ENCODE results near the gene HPSE. TPM values are rescaled to one million over a fixed set of nuclear protein-coding genes. Genes with fewer than 3 reads are reported as not detected.
"Not testable (repeated sequence)": the region's sequence is repeated elsewhere in the genome, so short reads cannot be mapped to it uniquely, and the experiment has no call there.

Gene HPSE
- polyA plus RNA-seq, 3 donors: 0.29 to 2.4 (median 1.8) TPM

GRCh38 chr4:83293305-83294046, 41.2 kb downstream of the HPSE start:
- 82 to 87% (median 86%) methylated on average over 8 of the region's 8 CpGs for WGBS, 3 donors
- no peak overlapping the region for H3K27ac ChIP-seq (ENCODE audit: low read depth, low read length)

GRCh38 chr4:83290059-83290774, 44.4 kb downstream of the HPSE start:
- 76 to 88% (median 85%) methylated on average over 3 of the region's 3 CpGs for WGBS, 3 donors

DNA sequence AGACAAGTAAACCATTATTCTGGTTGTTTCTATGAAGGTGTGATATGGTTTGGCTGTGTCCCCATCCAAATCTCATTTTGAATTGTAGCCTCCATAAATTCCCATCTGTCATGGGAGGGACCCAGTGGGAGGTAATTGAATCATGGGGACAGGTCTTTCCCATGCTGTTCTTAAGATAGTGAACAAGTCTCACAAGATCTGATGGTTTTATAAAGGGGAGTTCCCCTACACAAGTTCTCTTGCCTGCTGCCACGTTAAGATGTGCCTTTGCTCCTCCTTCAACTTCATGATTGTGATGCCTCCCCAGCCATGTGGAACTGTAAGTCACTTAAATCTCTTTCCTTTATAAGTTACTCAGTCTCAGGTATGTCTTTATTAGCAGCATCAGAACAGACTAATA, 46.3 kb downstream of the HPSE start:
- not testable (repeated sequence) for H3K27ac ChIP-seq (ENCODE audit: low read depth, low read length)
- WGBS, 3 donors: 26 to 48% (median 41%) methylated on average over 1 of the region's 1 CpG

More at GRCh38 chr4:83290059-83290774, 44.4 kb downstream of the HPSE start:
- H3K27ac ChIP-seq (ENCODE audit: low read depth, low read length): not testable (repeated sequence)

DNA sequence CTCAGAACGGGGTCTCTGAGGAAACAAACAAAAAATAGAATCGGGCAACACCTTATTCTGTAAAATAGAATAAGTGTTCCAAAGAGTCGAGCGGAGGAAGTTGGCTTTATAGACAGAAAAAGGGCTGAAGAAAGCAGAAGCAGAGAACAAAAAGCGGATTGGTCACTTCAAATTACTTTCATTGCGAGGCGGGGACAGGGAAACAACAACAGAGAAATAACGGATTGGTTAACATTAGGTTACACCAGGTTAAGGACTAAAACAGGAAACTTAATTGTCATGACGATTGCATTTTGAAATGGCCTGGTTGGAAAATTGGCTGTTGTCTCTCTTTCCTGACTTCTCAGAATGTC, 49.6 kb downstream of the HPSE start:
- H3K27ac ChIP-seq (ENCODE audit: low read depth, low read length): peak overlapping the region; percentile 86
- 1 to 2% (median 2%) methylated on average over 9 of the region's 9 CpGs for WGBS, 3 donors

DNA sequence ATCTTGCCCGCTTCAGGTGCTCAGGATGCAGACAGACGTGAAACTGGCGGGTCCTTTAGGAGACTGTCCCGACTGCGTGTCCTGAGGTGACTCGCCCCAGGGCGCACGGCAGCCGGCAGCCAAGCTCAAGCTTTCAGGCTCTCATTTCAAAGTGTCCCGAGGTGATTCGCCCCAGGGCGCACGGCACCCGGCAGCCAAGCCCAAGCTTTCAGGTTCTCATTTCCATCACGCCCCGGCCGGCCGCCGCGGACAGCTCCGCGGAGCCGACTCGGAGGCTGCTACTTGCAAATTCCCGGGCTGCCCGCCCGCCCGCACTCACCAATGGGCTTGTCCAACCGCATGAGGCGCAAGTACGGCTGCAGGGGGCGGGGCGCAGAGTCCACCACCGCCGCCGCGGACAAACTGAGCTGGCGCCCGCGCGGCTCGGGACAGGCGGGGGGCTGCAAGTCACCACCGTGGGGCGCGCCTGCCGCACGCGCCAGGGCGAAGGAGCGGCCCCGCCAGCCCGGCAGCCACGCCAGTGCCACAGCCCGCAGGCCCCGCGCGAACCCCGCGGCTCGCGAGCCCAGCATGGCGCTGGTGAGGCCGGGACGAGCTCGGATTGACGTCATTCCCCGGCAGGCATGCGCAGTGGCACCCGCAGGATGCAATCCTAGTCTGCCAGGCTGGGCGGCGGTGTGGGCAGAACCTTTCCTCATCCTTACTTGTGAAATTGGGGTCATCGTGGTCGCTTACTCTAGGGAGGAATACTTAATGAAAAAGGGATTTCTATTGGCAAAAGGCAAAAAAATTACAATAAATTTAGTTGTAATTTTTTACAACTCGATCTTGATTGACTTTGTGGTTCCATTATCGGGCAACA, 50.2 kb downstream of the HPSE start, which contains the start of gene COQ2:
Gene COQ2 (minus strand): TSS at position 606 of the 862 bp plus-strand sequence. CDS start 34 bp downstream, at position 572.
- 0 to 1% (median 0%) methylated on average over 65 to 76 of the region's 76 CpGs for WGBS, 3 donors
- peak within 1 kb of the TSS; percentile 86 for H3K27ac ChIP-seq (ENCODE audit: low read depth, low read length)

GRCh38 chr4:83283181-83283580, 51.5 kb downstream of the HPSE start:
- WGBS, 3 donors: 82 to 94% (median 86%) methylated on average over 7 of the region's 7 CpGs
- no peak overlapping the region for H3K27ac ChIP-seq (ENCODE audit: low read depth, low read length)

- 29% methylated on average over 4 of the region's 4 CpGs for WGBS, 3 donors
- no peak overlapping the region for H3K27ac ChIP-seq (ENCODE audit: low read depth, low read length)
Measured at GRCh38 chr4:83282049-83282535, 52.6 kb downstream of the HPSE start.

GRCh38 chr4:83281307-83281706, 53.3 kb downstream of the HPSE start:
- no peak overlapping the region for H3K27ac ChIP-seq (ENCODE audit: low read depth, low read length)
- WGBS, 3 donors: 60 to 72% (median 69%) methylated on average over 4 of the region's 4 CpGs

GRCh38 chr4:83276299-83277040, 58.2 kb downstream of the HPSE start:
- no peak overlapping the region for H3K27ac ChIP-seq (ENCODE audit: low read depth, low read length)
- WGBS, 3 donors: 62 to 92% (median 66%) methylated on average over 3 of the region's 3 CpGs

DNA sequence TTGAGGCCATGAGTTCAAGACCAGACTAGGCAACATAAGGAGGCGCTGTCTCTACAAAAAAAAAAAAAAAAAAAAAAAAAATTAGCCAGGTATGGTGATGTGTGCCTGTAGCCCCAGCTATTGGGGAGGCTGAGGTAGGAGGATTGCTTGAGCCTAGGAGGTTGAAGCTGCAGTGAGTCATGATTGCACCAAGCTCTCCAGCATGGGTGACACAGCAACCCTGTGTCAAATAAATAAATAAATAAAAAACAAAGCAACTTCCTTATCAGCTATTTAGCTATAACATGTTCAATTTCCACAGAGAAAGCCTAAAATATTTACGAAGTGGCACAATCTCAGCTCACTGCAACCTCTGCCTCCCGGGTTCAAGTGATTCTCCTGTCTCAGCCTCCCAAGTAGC, 60.7 kb downstream of the HPSE start:
- WGBS, 3 donors: 80 to 97% (median 96%) methylated on average over 3 of the region's 3 CpGs
- H3K27ac ChIP-seq (ENCODE audit: low read depth, low read length): not testable (repeated sequence)

DNA sequence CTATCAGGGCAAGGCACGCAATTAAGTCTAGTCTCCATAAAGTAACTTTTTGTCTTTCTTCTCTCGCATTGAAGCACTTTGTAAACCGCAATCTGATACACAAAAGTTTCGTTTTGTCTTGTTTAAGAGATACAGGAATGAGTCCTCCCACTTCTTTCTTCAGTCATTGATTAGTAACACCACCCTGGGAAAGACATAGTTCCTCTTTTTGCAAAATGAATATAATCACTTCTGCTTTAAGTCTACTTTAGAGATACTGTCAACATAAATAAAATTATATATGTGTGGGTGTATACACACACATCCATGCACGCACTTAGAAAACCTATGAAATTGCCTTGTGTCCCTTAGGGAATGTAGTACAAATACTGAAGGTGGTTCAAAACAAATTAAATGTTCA, 61.7 kb downstream of the HPSE start:
- 80 to 95% (median 87%) methylated on average over 5 of the region's 5 CpGs for WGBS, 3 donors
- no peak overlapping the region for H3K27ac ChIP-seq (ENCODE audit: low read depth, low read length)

- 63 to 97% (median 67%) methylated on average over 1 of the region's 1 CpG for WGBS, 3 donors
- H3K27ac ChIP-seq (ENCODE audit: low read depth, low read length): no peak overlapping the region
Measured at GRCh38 chr4:83269256-83269655, 65.4 kb downstream of the HPSE start.

DNA sequence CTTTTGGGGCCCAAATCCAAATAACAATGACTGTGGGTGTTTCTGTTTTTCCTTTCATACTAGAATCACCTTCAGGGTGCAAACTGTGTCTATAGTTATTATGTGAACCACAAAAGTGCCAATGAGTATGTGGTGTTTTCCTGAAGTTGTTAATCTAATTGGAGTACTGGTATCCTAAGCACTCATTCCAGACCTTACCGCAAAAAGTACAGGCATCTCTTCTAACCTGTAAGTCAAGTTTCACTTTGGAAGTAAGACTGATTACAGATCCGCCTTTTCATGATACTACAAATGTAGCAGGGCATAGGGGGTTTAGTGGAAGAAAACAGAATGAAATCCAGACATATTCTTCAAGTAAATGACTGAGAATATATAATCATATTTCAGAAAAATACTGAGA, 66.2 kb downstream of the HPSE start:
- 44 to 49% (median 49%) methylated on average over 2 of the region's 2 CpGs for WGBS, 3 donors

GRCh38 chr4:83267830-83268475, 66.7 kb downstream of the HPSE start:
- H3K27ac ChIP-seq (ENCODE audit: low read depth, low read length): no peak overlapping the region
- WGBS, 3 donors: 81 to 94% (median 93%) methylated on average over 3 of the region's 3 CpGs

More for the DNA sequence above, 66.2 kb downstream of the HPSE start:
- H3K27ac ChIP-seq (ENCODE audit: low read depth, low read length): no peak overlapping the region

DNA sequence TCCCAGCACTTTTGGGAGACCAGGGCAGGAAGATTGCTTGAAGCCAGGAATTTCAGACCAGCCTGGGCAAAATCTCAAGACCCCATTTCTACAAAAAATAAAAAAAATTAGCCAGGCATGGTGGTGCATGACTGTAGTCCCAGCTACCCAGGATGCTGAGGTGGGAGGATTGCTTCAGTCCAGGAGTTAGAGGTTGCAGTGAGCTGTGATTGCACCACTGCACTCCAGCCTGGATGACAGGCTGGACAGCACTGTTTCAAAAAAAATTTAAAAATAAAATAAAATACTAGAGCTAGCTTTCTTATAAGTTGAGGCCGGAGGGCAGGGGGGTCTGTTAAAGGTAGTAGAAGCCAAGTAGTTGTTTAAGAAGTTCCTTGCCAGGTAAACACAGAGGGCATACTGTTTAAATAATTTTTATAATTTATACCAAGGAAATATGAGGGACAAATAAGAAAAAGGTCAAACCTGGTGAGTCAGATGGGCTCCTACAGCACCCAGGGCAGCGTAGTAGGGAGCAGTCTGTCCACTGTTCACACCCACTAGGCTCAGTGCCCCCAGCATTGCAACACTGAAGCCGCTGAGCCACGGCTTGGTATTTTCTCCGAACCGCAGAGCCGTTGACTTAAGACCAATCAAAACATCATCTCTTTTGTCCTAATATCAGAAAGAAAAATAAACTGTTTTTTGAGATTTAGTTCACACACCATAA, 67.4 kb downstream of the HPSE start:
- 59 to 86% (median 75%) methylated on average over 7 of the region's 7 CpGs for WGBS, 3 donors
- H3K27ac ChIP-seq (ENCODE audit: low read depth, low read length): no peak overlapping the region

- WGBS, 3 donors: 54 to 81% (median 76%) methylated on average over 1 of the region's 1 CpG
- no peak overlapping the region for H3K27ac ChIP-seq (ENCODE audit: low read depth, low read length)
Measured at GRCh38 chr4:83266689-83267088, 68.0 kb downstream of the HPSE start.

GRCh38 chr4:83263106-83263505, 71.5 kb downstream of the HPSE start:
- 87 to 90% (median 89%) methylated on average over 1 of the region's 1 CpG for WGBS, 3 donors
- H3K27ac ChIP-seq (ENCODE audit: low read depth, low read length): no peak overlapping the region

Data from adipose tissue (tissue), 3 donors.